IMR-90 (cell line): ENCODE results near the gene ADARB2. TPM values are rescaled to one million over a fixed set of nuclear protein-coding genes. Genes with fewer than 3 reads are reported as not detected.

Experiments
- ATAC-seq: fragments of 200-7000 bp; cut with Tn5 transposase; 2 replicates; pipeline ENCODE4 v1.9.1; 2020; ENCODE audit warnings: low read depth, mild to moderate bottlenecking, moderate library complexity
- BruUV-seq: library from RNA; stranded (reverse); fragments of 400-500 nt; replicated peaks from 2 replicates; lab custom pipeline; 2021; lab: Mats Ljungman, UMichigan
- CTCF ChIA-PET: fragments of 300-600 bp; formaldehyde crosslinking; extraction: SDS; loops from one replicate; lab custom pipeline; 2021; ENCODE audit warnings: antibody characterized with exemption; lab: Yijun Ruan, JAX
- POLR2A ChIA-PET: fragments of 300-600 bp; sonication (Branson Sonifier 250); formaldehyde crosslinking; loops from one replicate; lab custom pipeline; 2022; ENCODE audit warnings: antibody characterized with exemption; ENCODE audit not compliant: unreplicated experiment; lab: Charles Lee
- DNase-seq: peaks from one replicate; pipeline ENCODE4 v3.0.0; 2013
- H2AFZ ChIP-seq: replicated peaks from 2 replicates; pipeline ENCODE3; 2013; ENCODE audit warnings: low read length, mild to moderate bottlenecking; ENCODE audit not compliant: poor library complexity
- H2AK5ac ChIP-seq: 2 replicates; pipeline ENCODE4 v1.6.1; 2013; ENCODE audit warnings: low read depth, low read length, inconsistent platforms
- H2AK9ac ChIP-seq: replicated peaks from 2 replicates; pipeline ENCODE3; 2013; ENCODE audit warnings: mild to moderate bottlenecking, low read depth, low read length, moderate library complexity; ENCODE audit not compliant: poor library complexity
- H2BK120ac ChIP-seq: 2 replicates; pipeline ENCODE4 v1.6.1; 2013; ENCODE audit warnings: low read depth, low read length, inconsistent platforms
- H2BK15ac ChIP-seq: 3 replicates; pipeline ENCODE4 v1.6.1; 2013; ENCODE audit warnings: low read depth, low read length, inconsistent platforms
- H2BK20ac ChIP-seq: 2 replicates; pipeline ENCODE4 v1.6.1; 2013; ENCODE audit warnings: low read depth, mild to moderate bottlenecking, inconsistent platforms, low read length, moderate library complexity
- H2BK5ac ChIP-seq: 2 replicates; pipeline ENCODE4 v1.6.1; 2013; ENCODE audit warnings: mild to moderate bottlenecking, low read depth, low read length, inconsistent platforms; ENCODE audit not compliant: poor library complexity, severe bottlenecking
- H3K14ac ChIP-seq: replicated peaks from 2 replicates; pipeline ENCODE4 v1.6.1; 2013; ENCODE audit warnings: low read depth, low read length, inconsistent platforms
- H3K18ac ChIP-seq: 2 replicates; pipeline ENCODE4 v1.6.1; 2013; ENCODE audit warnings: low read depth, low read length, control low read depth
- H3K23ac ChIP-seq: 2 replicates; pipeline ENCODE4 v1.6.1; 2013; ENCODE audit warnings: low read depth, low read length, inconsistent platforms
- H3K27ac ChIP-seq: 2 replicates; pipeline ENCODE4 v1.5.1; 2013; ENCODE audit warnings: mild to moderate bottlenecking, control low read depth, low read length; ENCODE audit not compliant: insufficient read depth
- H3K27me3 ChIP-seq: 2 replicates; pipeline ENCODE4 v1.6.1; 2013; ENCODE audit warnings: low read length; ENCODE audit not compliant: control insufficient read depth, insufficient read depth
- H3K36me3 ChIP-seq: 2 replicates; pipeline ENCODE4 v1.6.1; 2013; ENCODE audit warnings: low read length, mixed read lengths; ENCODE audit not compliant: control insufficient read depth, insufficient read depth
- H3K4ac ChIP-seq: 2 replicates; pipeline ENCODE4 v1.6.1; 2013; ENCODE audit warnings: low read depth, low read length, inconsistent platforms
- H3K4me1 ChIP-seq: 2 replicates; pipeline ENCODE4 v1.6.1; 2013; ENCODE audit warnings: low read length, mixed read lengths; ENCODE audit not compliant: control insufficient read depth, insufficient read depth
- H3K4me2 ChIP-seq: 2 replicates; pipeline ENCODE4 v1.6.1; 2013; ENCODE audit warnings: low read depth, mild to moderate bottlenecking, control low read depth, low read length, moderate library complexity
- H3K4me3 ChIP-seq: 2 replicates; pipeline ENCODE4 v1.5.1; 2013; ENCODE audit warnings: low read depth, mild to moderate bottlenecking, control low read depth, low read length, moderate library complexity; ENCODE audit not compliant: insufficient read depth
- H3K56ac ChIP-seq: 2 replicates; pipeline ENCODE4 v1.6.1; 2013; ENCODE audit warnings: low read length, inconsistent platforms; ENCODE audit not compliant: insufficient read depth; ENCODE audit errors: extremely low read depth
- H3K79me1 ChIP-seq, 2 experiments: 2 replicates each; pipeline ENCODE4 v1.6.1; 2013; ENCODE audit warnings: low read length in 2 of 2, inconsistent platforms in 1 of 2, low read depth in 1 of 2
- H3K9ac ChIP-seq: 2 replicates; pipeline ENCODE4 v1.6.1; 2013; ENCODE audit warnings: low read depth, low read length, control low read depth
- H3K9me1 ChIP-seq: 2 replicates; pipeline ENCODE4 v1.6.1; 2013; ENCODE audit warnings: low read length, inconsistent platforms; ENCODE audit not compliant: insufficient read depth
- H3K9me3 ChIP-seq: 2 replicates; pipeline ENCODE4 v1.6.1; 2013; ENCODE audit warnings: low read length; ENCODE audit not compliant: control insufficient read depth, insufficient read depth
- H4K20me1 ChIP-seq: 2 replicates; pipeline ENCODE4 v1.6.1; 2013; ENCODE audit warnings: low read length, inconsistent platforms; ENCODE audit not compliant: insufficient read depth
- H4K5ac ChIP-seq: 2 replicates; pipeline ENCODE4 v1.6.1; 2013; ENCODE audit warnings: mild to moderate bottlenecking, low read depth, low read length, control low read depth
- H4K8ac ChIP-seq, 2 experiments: 2 replicates each; pipeline ENCODE4 v1.6.1; 2013; ENCODE audit warnings: low read depth in 2 of 2, low read length in 2 of 2, control low read depth in 1 of 2, inconsistent platforms in 1 of 2
- H4K91ac ChIP-seq: 2 replicates; pipeline ENCODE4 v1.6.1; 2013; ENCODE audit warnings: low read depth, low read length, inconsistent platforms; ENCODE audit not compliant: insufficient read depth
- CHD1 ChIP-seq: IDR thresholded peaks from 2 replicates; pipeline ENCODE4 v1.6.1; 2012; ENCODE audit warnings: low read depth, low read length, improper control_type of control experiment
- FOS ChIP-seq: fragments of 150-350 bp; IDR thresholded peaks from 2 replicates; pipeline ENCODE4 v1.6.1; 2016; ENCODE audit warnings: low read depth, low read length
- MAFK ChIP-seq: IDR thresholded peaks from 2 replicates; pipeline ENCODE4 v1.6.1; 2012; ENCODE audit warnings: low read depth, low read length, improper control_type of control experiment
- MAZ ChIP-seq: IDR thresholded peaks from 2 replicates; pipeline ENCODE4 v1.6.1; 2012; ENCODE audit warnings: low read depth, mild to moderate bottlenecking, low read length, improper control_type of control experiment, moderate library complexity, borderline replicate concordance
- NFE2L2 ChIP-seq: fragments of 150-350 bp; IDR thresholded peaks from 2 replicates; pipeline ENCODE4 v1.6.1; 2016; ENCODE audit warnings: low read depth, mild to moderate bottlenecking, low read length
- POLR2A ChIP-seq: IDR thresholded peaks from 2 replicates; pipeline ENCODE4 v1.6.1; 2012; ENCODE audit warnings: mild to moderate bottlenecking, low read depth, low read length
- RAD21 ChIP-seq: IDR thresholded peaks from 2 replicates; pipeline ENCODE4 v1.6.1; 2012; ENCODE audit warnings: low read length, improper control_type of control experiment
- SMC3 ChIP-seq: fragments of 150-350 bp; IDR thresholded peaks from 2 replicates; pipeline ENCODE4 v1.6.1; 2016; ENCODE audit warnings: low read depth, mild to moderate bottlenecking, antibody characterized with exemption, low read length, moderate library complexity
- WGBS, 2 experiments: methylation state at CpG; one replicate each; pipeline versions ENCODE4 v1.1.5 to v1.1.7; 2013; ENCODE audit warnings: missing lambda C conversion rate in 2 of 2; ENCODE audit not compliant: insufficient read length in 1 of 2; ENCODE audit errors: extremely low coverage in 2 of 2; 5-methylcytosine and 5-hydroxymethylcytosine counted together
- dilution Hi-C: fragments of 300-500 bp; cut with HindIII; formaldehyde crosslinking; loops from one replicate; pipeline ENCODE4 v1.14.3; 2018; ENCODE audit warnings: low sequenced_read_pairs; ENCODE audit not compliant: unreplicated experiment
- in situ Hi-C: fragments of 300-500 bp; cut with MboI; formaldehyde crosslinking; loops from 3 replicates; pipeline ENCODE4 v1.14.3; 2019; ENCODE audit warnings: low sequenced_read_pairs, inconsistent platforms, mixed read lengths
- intact Hi-C: fragments of 100-400 bp; cut with micrococcal nuclease; formaldehyde crosslinking; loops from 2 replicates; pipeline ENCODE4 v1.10.0; 2022
- polyA plus RNA-seq, 3 experiments: library from polyadenylated mRNA; depleted of rRNA; stranded (reverse); fragments of >200 nt; gene quantifications; 2 replicates each; pipeline ENCODE4 v1.2.3, GENCODE V29; 2012; ENCODE audit warnings: low replicate concordance in 1 of 3
- total RNA-seq: library from RNA; depleted of rRNA; stranded (reverse); fragments of >200 nt; gene quantifications from 2 replicates; pipeline ENCODE4 v1.2.3, GENCODE V29; 2012
- TF ChIP-seq, protein P1 (sequence below): conservative IDR thresholded peaks from 2 replicates; pipeline ENCODE4 v1.5.1; 2012; ENCODE audit warnings: mild to moderate bottlenecking, low read depth, low read length, improper control_type of control experiment
- TF ChIP-seq, protein P2 (sequence below): fragments of 150-350 bp; IDR thresholded peaks from 2 replicates; pipeline ENCODE4 v1.6.1; 2017; ENCODE audit warnings: mild to moderate bottlenecking, antibody characterized with exemption, low read length, low read depth

The ADARB2 gene
- total and polyA plus RNA-seq, 2 of the 4 experiments (the other 2 are of a cell fraction) = not detected

DNA sequence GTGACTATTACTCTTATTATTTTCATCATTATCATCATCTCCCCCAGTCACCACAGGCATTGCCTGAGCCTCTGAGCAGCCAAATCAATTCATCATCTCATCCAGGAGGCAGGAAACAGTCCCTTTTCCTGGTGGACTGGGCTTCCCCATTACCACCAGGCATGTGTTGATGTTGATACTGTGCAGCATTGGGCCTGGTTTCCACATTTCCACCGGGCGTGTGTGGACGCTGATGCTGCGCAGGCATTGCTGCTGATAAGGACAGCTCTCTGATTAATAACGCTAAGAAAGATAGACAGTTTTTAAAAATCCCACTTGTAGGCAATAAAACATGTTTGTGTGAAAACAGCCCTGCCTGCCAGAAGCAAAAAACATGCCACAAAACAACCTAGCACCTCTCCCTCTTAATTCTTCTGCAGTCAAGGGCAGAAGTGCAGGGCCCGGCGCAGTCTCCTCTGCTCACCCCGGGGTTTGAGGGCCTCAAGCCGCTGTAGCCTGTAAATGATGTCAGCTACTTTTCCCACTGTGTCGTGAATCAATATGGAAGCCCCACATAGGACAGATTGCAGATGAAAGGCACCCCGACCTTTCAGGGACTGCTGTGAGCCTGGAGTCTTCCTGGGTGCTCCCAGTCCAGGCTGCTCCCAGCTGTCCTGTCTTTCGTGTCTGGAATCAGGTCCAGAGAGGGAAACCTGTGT lies 465.1 kb downstream of the ADARB2 start:
- no peak overlapping the region for H3K18ac ChIP-seq
- H4K91ac ChIP-seq = no peak overlapping the region
- POLR2A ChIA-PET = no interaction called here
- no peak overlapping the region for H3K23ac ChIP-seq
- no peak overlapping the region for H2BK5ac ChIP-seq
- no peaks in the 10 kb centered on the region for H3K9me1 ChIP-seq
- no peak overlapping the region for H2AK9ac ChIP-seq
- no peaks in the 10 kb centered on the region for H3K4me1 ChIP-seq
- no peak for TF ChIP-seq NFE2L2
- TF ChIP-seq MAFK = no peak
- TF ChIP-seq RAD21 = no peak
- TF ChIP-seq, protein P1, sequence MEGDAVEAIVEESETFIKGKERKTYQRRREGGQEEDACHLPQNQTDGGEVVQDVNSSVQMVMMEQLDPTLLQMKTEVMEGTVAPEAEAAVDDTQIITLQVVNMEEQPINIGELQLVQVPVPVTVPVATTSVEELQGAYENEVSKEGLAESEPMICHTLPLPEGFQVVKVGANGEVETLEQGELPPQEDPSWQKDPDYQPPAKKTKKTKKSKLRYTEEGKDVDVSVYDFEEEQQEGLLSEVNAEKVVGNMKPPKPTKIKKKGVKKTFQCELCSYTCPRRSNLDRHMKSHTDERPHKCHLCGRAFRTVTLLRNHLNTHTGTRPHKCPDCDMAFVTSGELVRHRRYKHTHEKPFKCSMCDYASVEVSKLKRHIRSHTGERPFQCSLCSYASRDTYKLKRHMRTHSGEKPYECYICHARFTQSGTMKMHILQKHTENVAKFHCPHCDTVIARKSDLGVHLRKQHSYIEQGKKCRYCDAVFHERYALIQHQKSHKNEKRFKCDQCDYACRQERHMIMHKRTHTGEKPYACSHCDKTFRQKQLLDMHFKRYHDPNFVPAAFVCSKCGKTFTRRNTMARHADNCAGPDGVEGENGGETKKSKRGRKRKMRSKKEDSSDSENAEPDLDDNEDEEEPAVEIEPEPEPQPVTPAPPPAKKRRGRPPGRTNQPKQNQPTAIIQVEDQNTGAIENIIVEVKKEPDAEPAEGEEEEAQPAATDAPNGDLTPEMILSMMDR = no peak
- TF ChIP-seq, protein P2, sequence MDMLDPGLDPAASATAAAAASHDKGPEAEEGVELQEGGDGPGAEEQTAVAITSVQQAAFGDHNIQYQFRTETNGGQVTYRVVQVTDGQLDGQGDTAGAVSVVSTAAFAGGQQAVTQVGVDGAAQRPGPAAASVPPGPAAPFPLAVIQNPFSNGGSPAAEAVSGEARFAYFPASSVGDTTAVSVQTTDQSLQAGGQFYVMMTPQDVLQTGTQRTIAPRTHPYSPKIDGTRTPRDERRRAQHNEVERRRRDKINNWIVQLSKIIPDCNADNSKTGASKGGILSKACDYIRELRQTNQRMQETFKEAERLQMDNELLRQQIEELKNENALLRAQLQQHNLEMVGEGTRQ = no peak
- no peak for TF ChIP-seq MAZ
- TF ChIP-seq POLR2A = no peak
- TF ChIP-seq CHD1 = no peak
- no peak for TF ChIP-seq FOS
- TF ChIP-seq SMC3 = no peak
- no peak overlapping the region for H2AK5ac ChIP-seq
- no peak overlapping the region for H3K27ac ChIP-seq
- ATAC-seq (no peak), DNase-seq (no peak)
- no peaks in the 10 kb centered on the region for H3K27me3 ChIP-seq
- 71% methylated on average over 5 of the region's 12 CpGs; no CpG with 5 or more reads in 1 of the 2 experiments for WGBS, 2 experiments
- H3K4me3 ChIP-seq = no peak overlapping the region
- no peak overlapping the region for H4K8ac ChIP-seq
- H4K20me1 ChIP-seq = no peaks in the 10 kb centered on the region
- H2AFZ ChIP-seq = no peak overlapping the region
- no TSS peak for BruUV-seq
- H3K79me1 ChIP-seq = no peaks in the 10 kb centered on the region
- H3K4me2 ChIP-seq = no peak overlapping the region
- dilution Hi-C loops = no loop called here
- no peak overlapping the region for H3K14ac ChIP-seq
- H4K5ac ChIP-seq = no peak overlapping the region
- no peak overlapping the region for H3K9ac ChIP-seq
- no peak overlapping the region for H2BK20ac ChIP-seq
- in situ Hi-C loops = no loop called here
- no peaks in the 10 kb centered on the region for H3K36me3 ChIP-seq
- intact Hi-C loops = no loop called here
- CTCF ChIA-PET = no interaction called here
- H2BK120ac ChIP-seq = no peak overlapping the region
- no peak overlapping the region for H3K56ac ChIP-seq
- H3K9me3 ChIP-seq = peaks cover 43% of the 10 kb centered on the region
- H2BK15ac ChIP-seq = no peak overlapping the region
- no peak overlapping the region for H3K4ac ChIP-seq
